GM12891 (cell line): ENCODE data around the gene ALKBH7.

ENCODE experiments used
- POLR2A ChIP-seq: IDR thresholded peaks from 2 replicates; pipeline ENCODE4 v1.6.1; 2011; ENCODE audit warnings: low read depth, low read length, control low read depth
- POLR2AphosphoS5 ChIP-seq: IDR thresholded peaks from 2 replicates; pipeline ENCODE4 v1.6.1; 2011; ENCODE audit warnings: low read depth, low read length, control low read depth

DNA sequence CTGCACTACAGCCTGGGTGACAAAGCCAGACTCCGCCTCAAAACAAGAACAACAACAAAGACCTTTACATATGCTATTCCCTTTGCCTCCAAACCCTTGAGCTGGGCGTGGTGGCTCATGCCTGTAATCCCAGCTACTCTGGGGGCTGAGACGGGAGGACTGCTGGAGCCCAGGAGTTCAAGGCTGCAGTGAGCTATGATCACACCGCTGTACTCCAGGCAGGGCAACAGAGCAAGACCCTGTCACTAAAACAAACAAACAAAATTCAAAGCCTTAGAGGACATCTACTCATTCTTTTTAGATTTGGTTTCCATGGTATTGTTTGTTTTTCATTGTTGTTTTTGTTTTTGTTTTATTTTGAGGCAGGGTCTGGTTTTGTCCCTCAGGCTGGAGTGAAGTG lies 47.0 kb upstream of the ALKBH7 start:
- TF ChIP-seq POLR2A (no peak), POLR2AphosphoS5 (no peak)
